ENCODE measurements around the gene RPLP1.

- TF ChIP-seq MTA3 (IDR thresholded peaks at IDR 0.05; ENCODE audit: borderline replicate concordance) (peak; percentile 97), YY1 (IDR thresholded peaks at IDR 0.05; ENCODE audit: borderline replicate concordance in 1 of 3, control insufficient read depth in 1 of 3, extremely low read depth in 1 of 3, insufficient read depth in 3 of 3, insufficient read length in 1 of 3, insufficient replicate concordance in 2 of 3, low read depth in 1 of 3, low read length in 2 of 3) (peak; percentile 7 to 42 (median 33)), ZBTB1 (CRISPR knock-in tag; IDR thresholded peaks at IDR 0.05; ENCODE audit: borderline replicate concordance, low read depth) (peak; percentile 63; the same call in 1 of the 2 replicates), CTCF (IDR thresholded peaks at IDR 0.05 in 2 of 3, conservative IDR thresholded peaks at IDR 0.05 in 1 of 3; ENCODE audit: insufficient read depth in 2 of 3, low read depth in 1 of 3, low read length in 3 of 3) (no peak), CHD2 (IDR thresholded peaks at IDR 0.05; ENCODE audit: low read depth, low read length) (no peak), FOXM1 (IDR thresholded peaks at IDR 0.05; ENCODE audit: low read depth) (no peak), FOXM1 (CRISPR knock-in tag; IDR thresholded peaks at IDR 0.05; ENCODE audit: low read depth) (peak; percentile 84; the same call in 1 of the 2 replicates), HBP1 (CRISPR knock-in tag; IDR thresholded peaks at IDR 0.05) (no peak), RBBP5 (IDR thresholded peaks at IDR 0.05; ENCODE audit: borderline replicate concordance, insufficient read depth, low read length, poor library complexity, severe bottlenecking) (peak; percentile 89), KAT2B (IDR thresholded peaks at IDR 0.05; ENCODE audit: low read depth, low read length) (no peak), ESRRA (IDR thresholded peaks at IDR 0.05; ENCODE audit: borderline replicate concordance, low read depth) (0 out of 2 replicates have a peak, but pooled peaks have one; percentile 24), TOE1 (IDR thresholded peaks at IDR 0.05; ENCODE audit: borderline replicate concordance) (no peak), TOE1 (CRISPR knock-in tag; IDR thresholded peaks at IDR 0.05; ENCODE audit: borderline replicate concordance, low read depth) (no peak)
These were observed at the start of gene RPLP1 for GRCh38 chr15:69452692-69453521.

Measured in K562 (cell line).